Measurements from ENCODE around the gene SHROOM2.
"Not testable (repeated sequence)": the region's sequence is repeated elsewhere in the genome, so short reads cannot be mapped to it uniquely, and the experiment has no call there.

Gene SHROOM2, protein sequence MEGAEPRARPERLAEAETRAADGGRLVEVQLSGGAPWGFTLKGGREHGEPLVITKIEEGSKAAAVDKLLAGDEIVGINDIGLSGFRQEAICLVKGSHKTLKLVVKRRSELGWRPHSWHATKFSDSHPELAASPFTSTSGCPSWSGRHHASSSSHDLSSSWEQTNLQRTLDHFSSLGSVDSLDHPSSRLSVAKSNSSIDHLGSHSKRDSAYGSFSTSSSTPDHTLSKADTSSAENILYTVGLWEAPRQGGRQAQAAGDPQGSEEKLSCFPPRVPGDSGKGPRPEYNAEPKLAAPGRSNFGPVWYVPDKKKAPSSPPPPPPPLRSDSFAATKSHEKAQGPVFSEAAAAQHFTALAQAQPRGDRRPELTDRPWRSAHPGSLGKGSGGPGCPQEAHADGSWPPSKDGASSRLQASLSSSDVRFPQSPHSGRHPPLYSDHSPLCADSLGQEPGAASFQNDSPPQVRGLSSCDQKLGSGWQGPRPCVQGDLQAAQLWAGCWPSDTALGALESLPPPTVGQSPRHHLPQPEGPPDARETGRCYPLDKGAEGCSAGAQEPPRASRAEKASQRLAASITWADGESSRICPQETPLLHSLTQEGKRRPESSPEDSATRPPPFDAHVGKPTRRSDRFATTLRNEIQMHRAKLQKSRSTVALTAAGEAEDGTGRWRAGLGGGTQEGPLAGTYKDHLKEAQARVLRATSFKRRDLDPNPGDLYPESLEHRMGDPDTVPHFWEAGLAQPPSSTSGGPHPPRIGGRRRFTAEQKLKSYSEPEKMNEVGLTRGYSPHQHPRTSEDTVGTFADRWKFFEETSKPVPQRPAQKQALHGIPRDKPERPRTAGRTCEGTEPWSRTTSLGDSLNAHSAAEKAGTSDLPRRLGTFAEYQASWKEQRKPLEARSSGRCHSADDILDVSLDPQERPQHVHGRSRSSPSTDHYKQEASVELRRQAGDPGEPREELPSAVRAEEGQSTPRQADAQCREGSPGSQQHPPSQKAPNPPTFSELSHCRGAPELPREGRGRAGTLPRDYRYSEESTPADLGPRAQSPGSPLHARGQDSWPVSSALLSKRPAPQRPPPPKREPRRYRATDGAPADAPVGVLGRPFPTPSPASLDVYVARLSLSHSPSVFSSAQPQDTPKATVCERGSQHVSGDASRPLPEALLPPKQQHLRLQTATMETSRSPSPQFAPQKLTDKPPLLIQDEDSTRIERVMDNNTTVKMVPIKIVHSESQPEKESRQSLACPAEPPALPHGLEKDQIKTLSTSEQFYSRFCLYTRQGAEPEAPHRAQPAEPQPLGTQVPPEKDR (N-terminal part only)

DNA sequence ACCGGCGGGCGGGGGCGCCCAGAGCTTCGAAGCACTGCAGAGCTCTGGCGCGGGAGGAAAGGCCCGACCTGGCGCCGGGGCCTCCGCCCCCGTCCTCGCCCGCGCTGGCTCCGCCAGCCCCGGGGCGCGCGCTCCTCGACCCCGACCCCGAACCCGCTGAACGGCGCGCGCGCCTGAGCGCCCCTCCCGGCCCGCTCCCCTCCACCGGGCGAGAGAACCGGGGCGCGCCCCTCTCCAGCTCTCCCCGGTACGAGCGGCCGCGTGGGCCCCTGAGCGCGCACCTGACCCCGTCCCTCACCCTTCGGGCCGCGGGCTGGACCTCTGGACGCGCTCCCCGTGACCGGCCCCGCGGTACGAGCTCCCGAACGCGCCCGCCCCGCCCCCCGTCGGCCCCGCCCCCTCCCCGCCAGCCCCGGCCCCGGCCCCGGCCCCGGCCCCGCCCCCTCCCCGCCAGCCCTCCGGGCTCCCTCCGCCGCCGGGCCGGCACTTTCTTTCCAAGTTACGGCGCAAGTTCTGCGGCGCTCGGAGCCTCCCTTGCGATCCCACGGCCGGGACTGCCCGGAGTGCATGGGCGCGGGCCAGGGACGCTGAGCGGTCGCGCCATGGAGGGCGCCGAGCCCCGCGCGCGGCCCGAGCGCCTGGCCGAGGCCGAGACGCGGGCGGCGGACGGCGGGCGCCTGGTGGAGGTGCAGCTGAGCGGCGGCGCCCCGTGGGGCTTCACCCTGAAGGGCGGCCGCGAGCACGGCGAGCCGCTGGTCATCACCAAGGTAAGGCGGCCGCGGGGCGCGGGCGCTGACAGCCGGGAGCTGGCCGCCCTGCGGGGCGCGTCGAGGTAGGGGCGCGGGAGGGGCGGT lies at the start of gene SHROOM2:
Gene SHROOM2, plus strand, starts transcription at position 486 of the 854 bp plus-strand sequence. Its CDS starts 117 bp downstream, at position 603.
- in situ Hi-C loops (cut with MboI; ENCODE audit: low sequenced_read_pairs): no loop called here

DNA sequence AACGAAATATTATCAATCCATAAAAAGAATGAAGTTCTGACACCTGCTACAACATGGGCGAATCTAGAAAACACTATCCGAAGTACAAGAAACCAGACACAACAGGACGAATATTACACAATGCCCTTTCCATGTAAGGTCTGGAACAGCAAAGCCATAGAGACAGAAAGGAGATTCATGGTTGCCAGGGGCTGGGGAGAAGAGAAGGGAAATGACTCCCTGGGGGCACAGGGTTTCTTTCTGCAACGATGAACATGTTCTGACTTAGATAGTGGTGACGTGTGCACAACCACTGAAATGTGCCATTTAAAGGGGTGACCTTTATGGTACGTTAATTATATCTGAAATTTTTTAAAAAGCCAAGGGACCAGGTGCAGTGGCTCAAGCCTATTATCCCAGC lies 48.9 kb upstream of the SHROOM2 start:
- in situ Hi-C loops (cut with MboI; ENCODE audit: low sequenced_read_pairs): no loop called here

DNA sequence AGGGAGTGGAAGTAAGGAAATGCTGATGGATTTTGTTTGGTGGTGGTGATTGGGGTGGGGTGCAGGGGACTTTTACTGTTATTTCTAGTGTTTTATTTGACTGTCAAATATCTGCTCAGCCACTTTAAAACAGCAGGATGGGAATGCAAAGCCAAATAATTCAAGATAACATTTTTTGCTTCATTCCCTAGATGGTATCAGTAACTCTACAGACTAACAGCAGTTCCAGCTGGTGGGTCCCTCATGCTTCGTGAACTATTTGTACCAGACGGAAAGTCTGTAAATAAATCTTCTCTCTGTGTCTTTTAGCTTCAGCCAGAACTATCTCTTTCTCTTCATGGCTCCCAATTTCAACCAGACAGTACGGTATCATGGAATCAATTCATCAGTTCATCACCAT lies 48.1 kb upstream of the SHROOM2 start:
- in situ Hi-C loops (cut with MboI; ENCODE audit: low sequenced_read_pairs): no loop called here

DNA sequence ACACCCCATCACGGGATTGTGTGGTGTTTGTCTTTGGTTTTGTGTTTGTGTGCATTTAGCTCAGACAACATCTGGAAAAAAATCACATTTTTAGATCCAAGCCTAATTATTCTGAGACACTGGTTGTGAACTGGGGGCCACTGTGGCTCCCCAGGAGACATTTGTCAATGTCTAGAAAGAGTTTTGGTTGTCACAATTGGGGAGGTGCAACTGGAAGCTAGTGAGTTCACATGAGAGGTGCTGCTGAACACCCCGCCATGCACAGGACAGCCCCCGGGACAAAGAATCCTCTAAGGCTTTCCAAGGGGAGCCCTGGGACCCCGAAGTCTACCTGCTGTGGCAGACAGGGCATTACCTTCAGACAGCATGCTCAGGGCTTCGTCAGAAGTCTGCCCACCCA lies 47.1 kb upstream of the SHROOM2 start:
- in situ Hi-C loops (cut with MboI; ENCODE audit: low sequenced_read_pairs): no loop called here

DNA sequence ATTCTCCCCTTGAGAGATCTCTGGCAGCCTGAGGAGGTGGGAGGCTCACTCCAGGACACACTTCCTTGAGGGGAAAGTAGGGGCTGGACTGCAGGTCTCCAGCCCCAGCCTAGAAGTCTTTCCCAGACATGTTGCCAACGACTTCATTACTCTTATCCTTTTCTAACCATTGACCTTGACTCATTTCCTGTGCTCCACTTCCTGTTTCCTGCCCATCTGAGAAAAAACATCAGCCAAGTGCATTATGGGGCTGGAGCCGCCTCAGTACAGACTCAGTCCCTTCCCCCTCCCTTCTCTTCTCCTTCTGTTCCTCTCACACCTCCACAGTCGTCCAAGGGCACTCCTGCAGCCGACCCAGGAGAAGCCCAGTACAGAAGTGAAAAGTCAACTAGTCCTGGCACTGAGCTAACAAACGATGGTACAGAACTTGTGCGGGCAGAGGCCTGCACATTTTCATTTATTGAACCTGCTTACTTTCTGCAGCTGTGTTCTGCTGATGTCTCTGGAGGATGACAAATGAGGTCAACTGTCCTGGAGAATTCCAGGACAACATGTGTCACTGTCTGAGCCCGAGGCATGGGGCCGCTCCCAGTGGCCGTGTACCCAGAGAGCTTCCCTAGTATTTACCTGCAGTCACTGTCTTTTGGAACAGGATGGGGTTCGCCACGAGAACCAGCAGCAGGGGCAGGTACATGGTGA lies 40.7 kb upstream of the SHROOM2 start:
- in situ Hi-C loops (cut with MboI; ENCODE audit: low sequenced_read_pairs): no loop called here

DNA sequence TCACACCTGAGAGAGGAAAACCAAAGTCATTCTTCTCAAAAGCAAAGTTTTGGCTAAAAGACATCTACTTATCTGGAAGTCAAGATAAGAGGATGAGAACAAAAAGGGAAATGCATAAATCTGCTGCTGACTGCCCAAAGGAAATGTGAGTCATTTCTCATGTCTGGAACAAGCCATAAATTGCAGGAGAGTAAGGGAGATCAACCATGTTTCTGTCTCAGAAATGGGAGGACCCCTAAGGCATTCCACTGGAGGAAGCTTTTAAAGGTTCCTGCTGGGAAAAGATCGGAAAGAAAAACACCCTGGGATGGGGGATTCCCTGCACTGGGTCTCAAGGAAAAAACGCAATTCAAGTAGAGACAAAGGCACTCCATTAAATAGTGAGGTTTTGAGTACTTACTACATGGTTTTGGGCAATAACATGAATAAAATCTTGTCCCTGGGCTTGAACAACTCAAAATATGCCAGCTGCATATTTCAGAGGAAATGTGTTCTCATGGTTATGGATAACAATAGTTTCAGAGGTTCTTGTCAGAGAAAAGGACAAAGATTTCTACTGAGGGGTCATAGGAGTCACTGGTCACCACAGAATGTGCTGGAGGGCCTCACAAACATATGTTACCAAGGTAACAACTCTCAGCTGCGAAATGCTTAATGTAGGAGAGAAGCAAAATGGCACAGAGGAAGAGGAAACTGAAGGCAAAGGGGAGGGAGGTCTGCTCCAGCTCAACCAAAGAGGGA lies 39.9 kb upstream of the SHROOM2 start:
- in situ Hi-C loops (cut with MboI; ENCODE audit: low sequenced_read_pairs): no loop called here

DNA sequence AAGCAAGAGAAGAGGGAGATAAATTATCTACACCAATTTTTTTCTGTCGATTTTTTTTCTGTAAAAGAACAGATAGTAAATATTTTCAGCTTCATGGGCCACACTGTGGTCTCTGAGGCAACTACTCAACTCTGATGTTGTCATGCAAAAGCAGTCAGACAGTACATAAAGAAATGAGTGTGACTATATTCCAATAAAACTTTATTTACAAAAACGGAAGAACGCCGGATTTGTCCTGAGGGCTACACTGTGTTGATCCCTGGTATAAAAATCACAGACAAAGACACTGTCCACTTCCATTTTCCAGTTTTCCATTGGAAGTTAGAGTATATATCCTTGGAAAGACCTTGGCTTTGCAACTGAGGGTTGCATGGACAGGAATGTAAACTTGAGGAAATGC lies 38.6 kb upstream of the SHROOM2 start:
- in situ Hi-C loops (cut with MboI; ENCODE audit: low sequenced_read_pairs): no loop called here

DNA sequence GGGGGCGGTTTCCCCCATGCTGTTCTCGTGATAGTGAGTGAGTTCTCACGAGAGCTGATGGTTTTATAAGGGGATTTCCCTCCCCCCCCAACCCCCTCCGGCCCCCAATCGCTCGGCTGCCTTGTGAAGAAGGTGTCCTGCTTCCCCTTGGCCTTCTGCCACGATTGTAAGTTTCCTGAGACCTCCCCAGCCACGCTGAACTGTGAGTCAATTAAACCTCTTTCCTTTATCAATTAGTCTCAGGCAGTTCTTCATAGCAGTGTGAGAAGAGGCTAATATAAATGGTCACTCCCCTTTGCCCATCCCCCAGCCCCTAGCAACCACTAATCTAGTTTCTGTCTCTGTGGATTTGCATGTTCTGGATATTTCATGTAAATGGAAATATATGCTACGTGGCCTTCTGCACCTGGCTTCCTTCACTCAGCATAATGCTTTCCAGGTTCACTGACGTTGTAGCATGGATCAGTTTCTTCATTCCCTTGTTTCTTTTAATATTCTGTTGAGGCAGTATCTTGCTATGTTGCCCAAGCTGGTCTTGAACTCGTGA lies 37.0 kb upstream of the SHROOM2 start:
- in situ Hi-C loops (cut with MboI; ENCODE audit: low sequenced_read_pairs): no loop called here

DNA sequence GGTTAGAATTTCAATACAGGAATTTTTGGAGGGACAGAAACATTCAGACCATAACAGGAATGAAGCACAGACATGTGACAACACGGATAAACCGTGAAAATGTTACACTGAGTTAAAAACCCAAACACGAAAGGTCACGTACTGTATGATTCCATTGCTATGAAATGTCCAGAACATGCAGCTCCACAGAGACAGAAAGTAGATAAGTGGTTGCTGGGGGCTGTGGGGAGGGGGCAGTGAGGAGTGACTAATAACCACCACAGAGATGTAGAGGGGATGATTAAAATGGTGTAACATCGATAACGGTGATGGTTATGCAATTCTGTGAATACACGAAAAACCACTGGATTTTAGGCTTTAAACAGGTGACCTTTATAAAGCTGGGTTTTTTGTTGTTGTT lies 28.9 kb upstream of the SHROOM2 start:
- in situ Hi-C loops (cut with MboI; ENCODE audit: low sequenced_read_pairs): no loop called here

DNA sequence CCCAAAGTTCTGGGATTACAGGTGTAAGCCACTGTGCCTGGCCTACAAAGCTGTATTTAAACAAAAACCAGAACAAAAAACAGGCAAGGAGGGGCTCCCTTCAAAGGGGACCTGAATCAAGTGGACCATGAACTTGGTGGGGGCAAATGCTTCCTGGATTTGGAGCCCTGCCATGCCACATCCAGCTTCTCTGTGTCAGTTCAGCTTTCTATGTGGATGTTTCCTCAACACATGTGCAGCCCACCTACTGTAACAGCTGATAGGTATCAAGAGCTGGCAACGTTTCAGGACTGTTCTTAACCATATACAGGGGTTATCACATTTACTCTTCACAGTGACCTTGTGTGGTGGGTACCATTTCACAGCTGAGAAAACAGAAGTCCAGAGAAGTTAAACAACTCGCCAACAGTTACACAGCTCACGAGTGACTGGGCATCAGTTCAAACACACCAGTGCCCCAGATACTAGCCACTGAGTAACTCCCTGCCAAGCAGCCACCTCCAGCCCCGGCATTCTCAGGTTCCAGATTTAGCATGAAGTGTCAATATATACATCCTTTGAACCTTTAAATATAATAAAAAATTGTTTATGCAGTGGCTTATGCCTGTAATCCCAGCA lies 28.1 kb upstream of the SHROOM2 start:
- in situ Hi-C loops (cut with MboI; ENCODE audit: low sequenced_read_pairs): no loop called here

DNA sequence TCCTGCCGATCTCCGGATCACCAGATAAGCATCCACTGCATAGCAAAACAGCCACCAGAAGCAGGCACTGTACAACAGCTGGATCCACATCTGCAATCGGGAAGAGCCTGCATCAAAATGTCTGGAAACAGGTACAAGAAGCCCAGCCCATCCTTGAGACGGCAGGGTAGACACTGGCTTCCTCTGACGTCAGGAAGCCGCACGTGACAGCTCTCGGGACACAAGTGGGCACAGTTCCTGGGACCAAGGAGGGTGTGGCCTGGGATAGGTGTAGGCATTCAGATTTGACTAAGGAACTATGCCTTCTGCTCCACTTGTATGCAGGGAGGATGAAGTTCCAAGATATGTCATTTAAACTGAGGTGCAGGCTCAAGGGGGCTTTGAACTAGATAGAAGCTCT lies 26.9 kb upstream of the SHROOM2 start:
- in situ Hi-C loops (cut with MboI; ENCODE audit: low sequenced_read_pairs): no loop called here

DNA sequence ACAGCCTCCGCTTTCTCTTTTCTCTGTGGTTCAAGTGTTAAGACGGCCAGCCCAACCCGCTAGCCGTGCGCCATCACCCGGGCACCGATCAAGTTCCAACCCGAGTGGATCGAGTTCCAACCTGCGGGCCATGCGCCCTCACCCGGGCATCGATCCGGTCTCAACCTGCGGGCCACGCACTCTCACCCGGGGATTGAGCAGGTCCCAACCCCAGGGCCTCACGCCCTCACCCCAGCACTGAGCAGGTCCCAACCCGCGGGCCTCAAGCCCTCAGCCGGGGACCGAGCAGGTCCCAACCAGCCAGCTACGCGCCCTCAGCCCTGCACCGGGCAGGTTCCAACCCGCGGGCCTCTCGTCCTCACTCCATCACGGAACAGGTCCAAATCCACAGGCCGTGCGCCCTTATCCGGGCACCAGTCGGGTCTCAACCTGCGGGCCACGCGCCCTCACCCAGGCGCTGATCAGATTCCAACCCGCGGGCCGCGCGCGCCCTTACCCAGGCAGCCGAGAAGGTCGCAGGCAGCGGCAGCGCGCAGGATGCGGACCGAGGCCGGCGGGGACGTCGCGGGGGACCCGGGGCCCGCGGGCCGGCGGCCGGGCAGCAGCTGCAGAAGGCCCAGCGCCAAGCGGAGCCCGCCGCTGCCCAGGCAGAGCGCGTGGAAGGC lies 21.0 kb upstream of the SHROOM2 start:
- in situ Hi-C loops (cut with MboI; ENCODE audit: low sequenced_read_pairs): no loop called here

DNA sequence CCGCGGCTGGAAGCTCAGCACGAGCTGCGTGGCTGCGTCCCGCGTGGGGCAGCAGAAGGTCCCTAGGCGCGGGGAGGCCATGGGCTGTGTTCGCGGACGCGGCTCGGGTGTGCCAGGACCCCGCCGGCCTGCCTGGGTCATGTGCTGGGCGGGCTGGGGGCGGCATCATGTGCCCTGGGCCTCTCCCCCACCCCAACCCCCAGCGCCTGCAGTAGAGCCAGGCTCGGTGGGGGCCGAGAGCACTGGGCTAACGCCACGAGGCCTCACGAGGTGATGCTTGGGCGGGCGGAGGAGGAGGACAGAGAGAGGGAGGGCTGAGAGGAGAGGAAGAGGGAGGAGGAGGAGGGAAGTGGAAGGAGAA lies 20.5 kb upstream of the SHROOM2 start, which contains the start of gene GPR143:
Gene GPR143, minus strand, starts transcription at position 111 of the 361 bp plus-strand sequence. Its CDS starts 30 bp downstream, at position 81.
- in situ Hi-C loops (cut with MboI; ENCODE audit: low sequenced_read_pairs): no loop called here

DNA sequence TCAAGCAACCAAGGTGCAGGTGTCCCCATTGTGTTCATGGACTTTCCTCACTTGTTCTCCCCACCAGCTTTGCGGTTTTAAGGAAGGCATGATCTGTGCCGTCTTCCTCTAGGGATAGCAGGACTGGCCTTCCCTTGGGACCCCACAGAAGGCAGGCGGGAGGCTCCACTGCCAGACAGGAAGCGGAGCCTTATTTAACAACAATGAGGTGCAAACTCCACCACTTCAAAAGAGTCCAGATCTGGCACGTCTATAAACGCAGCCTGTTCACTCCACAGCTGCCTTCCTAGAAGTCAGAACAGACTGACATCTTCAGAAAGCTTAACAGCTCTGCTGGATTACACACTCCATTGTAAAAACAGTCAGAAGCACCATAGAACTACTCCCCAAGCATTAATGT lies 18.9 kb upstream of the SHROOM2 start:
- in situ Hi-C loops (cut with MboI; ENCODE audit: low sequenced_read_pairs): no loop called here

DNA sequence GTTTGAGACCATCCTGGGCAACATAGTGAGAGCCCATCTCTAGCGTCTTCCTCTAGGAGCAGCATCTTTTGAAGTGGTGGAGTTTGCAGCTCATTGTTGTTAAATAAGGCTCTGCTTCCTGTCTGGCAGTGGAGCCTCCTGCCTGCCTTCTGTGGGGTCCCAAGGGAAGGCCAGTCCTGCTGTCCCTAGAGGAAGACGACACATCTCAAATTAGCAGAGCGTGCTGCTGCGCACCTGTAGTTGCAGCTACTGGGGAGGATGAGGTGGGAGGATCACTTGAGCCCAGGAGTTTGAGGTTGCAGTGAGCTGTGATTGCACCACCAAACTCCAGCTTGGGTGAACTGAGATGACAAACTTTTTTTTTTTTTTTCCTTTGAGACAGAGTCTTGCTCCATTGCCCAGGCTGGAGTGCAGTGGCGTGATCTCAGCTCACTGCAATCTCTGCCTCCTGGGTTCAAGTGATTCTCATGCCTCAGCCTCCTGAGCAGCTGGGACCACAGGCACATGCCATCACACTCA lies 17.8 kb upstream of the SHROOM2 start:
- in situ Hi-C loops (cut with MboI; ENCODE audit: low sequenced_read_pairs): not testable (repeated sequence)

DNA sequence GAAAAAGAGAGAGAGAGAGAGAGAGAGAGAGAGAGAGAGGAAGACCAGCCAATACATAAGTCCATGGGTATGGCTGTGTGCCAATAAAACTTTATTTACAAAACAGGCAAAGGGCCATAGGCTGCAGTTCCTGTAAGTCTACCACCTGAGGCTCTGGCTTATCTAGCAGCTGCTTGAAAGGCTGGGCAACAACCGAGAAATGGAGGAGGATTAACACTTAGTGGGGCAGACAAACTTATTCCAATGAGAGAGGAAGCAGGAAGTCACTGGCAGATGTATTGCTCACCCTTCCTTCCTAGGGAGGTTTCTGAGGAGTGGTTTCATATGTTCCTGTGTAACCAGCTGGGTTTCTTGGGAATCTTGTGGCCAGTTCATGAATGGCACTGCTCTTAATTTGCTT lies 15.9 kb upstream of the SHROOM2 start:
- in situ Hi-C loops (cut with MboI; ENCODE audit: low sequenced_read_pairs): no loop called here

DNA sequence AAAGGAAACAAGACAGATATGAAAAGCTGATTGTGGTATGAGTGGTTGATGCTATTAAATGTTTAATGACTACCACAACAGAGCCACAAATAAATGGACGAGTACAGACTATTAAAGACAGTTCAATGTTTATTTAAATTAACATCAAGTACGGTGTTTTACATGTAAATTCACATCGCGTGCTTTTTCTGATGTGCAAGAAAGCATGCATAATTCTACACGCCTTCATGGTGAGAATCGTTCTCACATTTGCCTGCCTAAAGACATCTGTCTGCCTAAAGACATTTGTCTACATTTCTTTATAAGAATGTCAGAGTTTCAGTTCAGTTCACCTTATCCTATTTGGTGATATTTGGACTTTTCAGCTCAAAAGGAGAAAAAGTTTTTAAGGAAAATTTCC lies 13.3 kb upstream of the SHROOM2 start:
- in situ Hi-C loops (cut with MboI; ENCODE audit: low sequenced_read_pairs): no loop called here

All from hTERT RPE-1 (cell line).